Hepatocyte (in vitro differentiated cells): ENCODE data around the gene RAP1A. TPM values are rescaled to one million over a fixed set of nuclear protein-coding genes. Genes with fewer than 3 reads are reported as not detected.
A peak's percentile ranks its signal among the peaks of the same experiment; 100 is the strongest.

Experiments
- DNase-seq: peaks from one replicate; pipeline ENCODE4 v3.0.0-alpha.2; 2016; ENCODE audit warnings: low spot score
- H2AFZ ChIP-seq: fragments of 200-600 bp; sonication (generic); 2 replicates; pipeline ENCODE4 v1.6.0; 2016; ENCODE audit warnings: antibody characterized with exemption, mild to moderate bottlenecking
- H3K27ac ChIP-seq: fragments of 200-600 bp; sonication (generic); 2 replicates; pipeline ENCODE4 v1.5.1; 2016; ENCODE audit warnings: mild to moderate bottlenecking
- H3K27me3 ChIP-seq: fragments of 200-600 bp; sonication (generic); 2 replicates; pipeline ENCODE4 v1.6.1; 2016
- H3K36me3 ChIP-seq: fragments of 200-600 bp; sonication (generic); replicated peaks from 2 replicates; pipeline ENCODE4 v1.5.1; 2016; ENCODE audit warnings: low read depth; ENCODE audit not compliant: insufficient read depth
- H3K4me1 ChIP-seq: fragments of 200-600 bp; sonication (generic); 2 replicates; pipeline ENCODE4 v1.5.1; 2016; ENCODE audit warnings: mild to moderate bottlenecking, moderate library complexity; ENCODE audit not compliant: insufficient read depth
- H3K4me2 ChIP-seq: fragments of 200-600 bp; sonication (generic); 2 replicates; pipeline ENCODE4 v1.6.0; 2016
- H3K4me3 ChIP-seq: fragments of 200-600 bp; sonication (generic); 2 replicates; pipeline ENCODE4 v1.5.1; 2016; ENCODE audit warnings: mild to moderate bottlenecking
- H3K79me2 ChIP-seq: fragments of 200-600 bp; sonication (generic); 2 replicates; pipeline ENCODE4 v1.6.0; 2017; ENCODE audit warnings: mild to moderate bottlenecking
- H3K9me2 ChIP-seq: fragments of 200-600 bp; sonication (generic); replicated peaks from 2 replicates; pipeline ENCODE4 v1.6.0; 2017; ENCODE audit warnings: mild to moderate bottlenecking; ENCODE audit not compliant: insufficient read depth
- H3K9me3 ChIP-seq: fragments of 200-600 bp; sonication (generic); 2 replicates; pipeline ENCODE4 v1.5.1; 2016; ENCODE audit warnings: low read depth, mild to moderate bottlenecking
- H4K20me1 ChIP-seq: fragments of 200-600 bp; sonication (generic); 2 replicates; pipeline ENCODE4 v1.6.0; 2016; ENCODE audit warnings: mild to moderate bottlenecking; ENCODE audit not compliant: insufficient read depth, poor library complexity, severe bottlenecking
- CTCF ChIP-seq: fragments of 200-600 bp; sonication (generic); IDR thresholded peaks from 2 replicates; pipeline ENCODE4 v1.5.1; 2016; ENCODE audit warnings: antibody characterized with exemption, mild to moderate bottlenecking; ENCODE audit not compliant: poor library complexity
- EZH2 ChIP-seq: fragments of 200-600 bp; sonication (generic); IDR thresholded peaks from 2 replicates; pipeline ENCODE4 v1.6.1; 2016; ENCODE audit warnings: antibody characterized with exemption, mild to moderate bottlenecking, borderline replicate concordance
- EZH2phosphoT487 ChIP-seq: fragments of 200-600 bp; sonication (generic); IDR thresholded peaks from one replicate; pipeline ENCODE4 v1.6.1; 2018; ENCODE audit warnings: antibody characterized with exemption, mild to moderate bottlenecking, low read depth, moderate library complexity; ENCODE audit not compliant: unreplicated experiment, severe bottlenecking
- WGBS: methylation state at CpG from one replicate; pipeline ENCODE4 v1.1.6; 2016; ENCODE audit warnings: low lambda C conversion rate; ENCODE audit errors: missing lambda C conversion rate; 5-methylcytosine and 5-hydroxymethylcytosine counted together
- polyA plus RNA-seq: library from polyadenylated mRNA; unstranded; fragments of >200 nt; fragmentation: Nextera tagmentation; extraction: Ambion mirVana; gene quantifications from 2 replicates; pipeline ENCODE4 v1.2.1, GENCODE V29; 2016
- total RNA-seq: library from RNA; depleted of rRNA; stranded (reverse); fragments of >200 nt; gene quantifications from 2 replicates; pipeline ENCODE4 v1.2.3, GENCODE V29; 2014

Gene RAP1A
- total and polyA plus RNA-seq, 2 experiments from 2014 or later = 48.8 to 49.6 TPM

- no peak for DNase-seq
- Histone ChIP-seq H2AFZ (no peak overlapping the region), H3K79me2 (peaks cover 5% of the 10 kb centered on the region), H3K27ac (no peak overlapping the region), H3K36me3 (no peaks in the 10 kb centered on the region), H4K20me1 (peaks cover 4% of the 10 kb centered on the region), H3K4me2 (no peak overlapping the region), H3K4me1 (peaks cover 22% of the 10 kb centered on the region), H3K9me3 (no peaks in the 10 kb centered on the region), H3K4me3 (no peak overlapping the region), H3K9me2 (no peaks in the 10 kb centered on the region), H3K27me3 (peaks cover 5% of the 10 kb centered on the region)
- WGBS = 92% methylated on average over 3 of the region's 3 CpGs
- TF ChIP-seq CTCF (no peak), EZH2 (no peak), EZH2phosphoT487 (no peak)
These were observed 115.3 kb downstream of the RAP1A start for GRCh38 chr1:111734856-111735255.

- H3K9me3 ChIP-seq = no peaks in the 10 kb centered on the region
- DNase-seq = no peak
These were observed 115.7 kb downstream of the RAP1A start for GRCh38 chr1:111735321-111735720.

GRCh38 chr1:111735858-111736544 lies 116.4 kb downstream of the RAP1A start:
- Histone ChIP-seq H3K79me2 (peaks cover 5% of the 10 kb centered on the region), H3K4me2 (no peak overlapping the region), H3K36me3 (no peaks in the 10 kb centered on the region), H3K27ac (no peak overlapping the region), H2AFZ (no peak overlapping the region), H3K4me1 (peaks cover 22% of the 10 kb centered on the region), H3K27me3 (peaks cover 9% of the 10 kb centered on the region), H3K4me3 (no peak overlapping the region), H3K9me2 (no peaks in the 10 kb centered on the region), H3K9me3 (no peaks in the 10 kb centered on the region), H4K20me1 (peaks cover 4% of the 10 kb centered on the region)
- no peak for TF ChIP-seq EZH2phosphoT487
- DNase-seq = no peak
- 51% methylated on average over 8 of the region's 8 CpGs for WGBS

More at GRCh38 chr1:111735321-111735720, 115.7 kb downstream of the RAP1A start:
- Histone ChIP-seq H2AFZ (no peak overlapping the region), H3K36me3 (no peaks in the 10 kb centered on the region), H3K79me2 (peaks cover 5% of the 10 kb centered on the region), H4K20me1 (peaks cover 4% of the 10 kb centered on the region), H3K27me3 (peaks cover 5% of the 10 kb centered on the region), H3K9me2 (no peaks in the 10 kb centered on the region), H3K4me2 (no peak overlapping the region), H3K4me3 (no peak overlapping the region), H3K27ac (no peak overlapping the region), H3K4me1 (peaks cover 22% of the 10 kb centered on the region)
- WGBS = 91% methylated on average over 4 of the region's 4 CpGs
- TF ChIP-seq EZH2phosphoT487 = no peak
- TF ChIP-seq CTCF = no peak
- TF ChIP-seq EZH2 = no peak

GRCh38 chr1:111736548-111737215 lies 117.1 kb downstream of the RAP1A start:
- 82% methylated on average over 4 of the region's 4 CpGs for WGBS
- H3K4me1 ChIP-seq = peaks cover 22% of the 10 kb centered on the region
- H3K79me2 ChIP-seq = peaks cover 5% of the 10 kb centered on the region
- no peak overlapping the region for H2AFZ ChIP-seq
- no peak overlapping the region for H3K27ac ChIP-seq
- DNase-seq = no peak
- peaks cover 15% of the 10 kb centered on the region for H3K27me3 ChIP-seq
- H3K4me2 ChIP-seq = peak overlapping the region; percentile 100
- H3K4me3 ChIP-seq = no peak overlapping the region
- TF ChIP-seq CTCF (no peak), EZH2 (no peak), EZH2phosphoT487 (no peak)
- H3K9me2 ChIP-seq = no peaks in the 10 kb centered on the region
- no peaks in the 10 kb centered on the region for H3K36me3 ChIP-seq
- no peaks in the 10 kb centered on the region for H3K9me3 ChIP-seq
- peaks cover 4% of the 10 kb centered on the region for H4K20me1 ChIP-seq
